GM12891 (cell line): ENCODE data around the gene RFPL3.

Experiments used
- DNase-seq: peaks from one replicate; pipeline ENCODE4 v3.0.0; 2011; ENCODE audit warnings: low spot score; ENCODE audit not compliant: insufficient read length
- FAIRE-seq: peaks from 2 replicates; lab custom pipeline; 2011; peaks lifted over from hg19 to GRCh38; lab: Jason Lieb, UNC
- PAX5 ChIP-seq: IDR thresholded peaks from 2 replicates; pipeline ENCODE4 v1.6.1; 2011; ENCODE audit warnings: low read length, moderate library complexity, mild to moderate bottlenecking; ENCODE audit not compliant: insufficient read depth, severe bottlenecking
- POLR2A ChIP-seq: IDR thresholded peaks from 2 replicates; pipeline ENCODE4 v1.6.1; 2011; ENCODE audit warnings: low read depth, low read length, control low read depth
- POLR2AphosphoS5 ChIP-seq: IDR thresholded peaks from 2 replicates; pipeline ENCODE4 v1.6.1; 2011; ENCODE audit warnings: low read depth, low read length, control low read depth
- POU2F2 ChIP-seq: IDR thresholded peaks from 2 replicates; pipeline ENCODE4 v1.6.1; 2011; ENCODE audit warnings: low read depth, mild to moderate bottlenecking, control low read depth, low read length, moderate library complexity
- SPI1 ChIP-seq: IDR thresholded peaks from 2 replicates; pipeline ENCODE4 v1.6.1; 2011; ENCODE audit warnings: low read depth, low read length, control low read depth
- TAF1 ChIP-seq: IDR thresholded peaks from 2 replicates; pipeline ENCODE4 v1.6.1; 2011; ENCODE audit warnings: low read depth, low read length, control low read depth

The RFPL3 gene

DNA sequence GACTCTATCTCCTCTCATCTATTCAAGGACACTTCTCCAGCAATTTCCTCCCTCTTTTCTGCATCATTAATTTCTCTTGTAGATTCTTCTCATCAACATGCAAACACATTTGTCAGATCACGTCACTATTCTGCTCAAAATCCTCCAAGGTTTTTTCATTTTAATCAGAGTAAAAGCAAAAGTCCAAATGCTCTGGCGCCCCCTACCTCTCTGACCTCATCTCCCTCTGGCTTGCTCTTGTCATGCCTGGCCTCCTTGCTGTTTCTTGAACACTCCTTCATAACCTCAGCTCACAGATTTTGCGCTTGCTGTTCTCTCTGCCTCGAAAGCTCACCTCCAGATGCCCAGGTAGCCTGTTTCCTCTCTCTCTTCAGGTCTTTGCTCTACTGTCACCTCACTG, 32.0 kb downstream of the RFPL3 start:
- FAIRE-seq = no peak
- TF ChIP-seq POLR2A = no peak
- TF ChIP-seq POU2F2 = no peak
- no peak for TF ChIP-seq TAF1
- no peak for TF ChIP-seq SPI1
- no peak for TF ChIP-seq PAX5
- no peak for TF ChIP-seq POLR2AphosphoS5
- DNase-seq = no peak

GRCh38 chr22:32395107-32395506, 37.4 kb downstream of the RFPL3 start:
- TF ChIP-seq POU2F2 = no peak
- no peak for TF ChIP-seq PAX5
- TF ChIP-seq SPI1 = no peak
- no peak for TF ChIP-seq POLR2A
- no peak for TF ChIP-seq TAF1
- no peak for TF ChIP-seq POLR2AphosphoS5
- DNase-seq = no peak
- FAIRE-seq = no peak

- FAIRE-seq (no peak), DNase-seq (no peak)
- TF ChIP-seq SPI1 = no peak
Measured at GRCh38 chr22:32396255-32396654, 38.6 kb downstream of the RFPL3 start.

GRCh38 chr22:32396746-32397145, 39.1 kb downstream of the RFPL3 start:
- FAIRE-seq (no peak), DNase-seq (no peak)
- TF ChIP-seq POLR2AphosphoS5 = no peak
- TF ChIP-seq POU2F2 = no peak
- no peak for TF ChIP-seq POLR2A
- TF ChIP-seq PAX5 = no peak
- TF ChIP-seq TAF1 = no peak
- TF ChIP-seq SPI1 = no peak

- TF ChIP-seq PAX5 = no peak
- no peak for DNase-seq
- FAIRE-seq = no peak
Measured at GRCh38 chr22:32401486-32401885, 43.8 kb downstream of the RFPL3 start.

GRCh38 chr22:32404021-32404420, 46.4 kb downstream of the RFPL3 start:
- TF ChIP-seq TAF1 (no peak), POLR2AphosphoS5 (0 out of 2 replicates have a peak, but pooled peaks have one; percentile 19)
- FAIRE-seq = no peak
- no peak for DNase-seq

DNA sequence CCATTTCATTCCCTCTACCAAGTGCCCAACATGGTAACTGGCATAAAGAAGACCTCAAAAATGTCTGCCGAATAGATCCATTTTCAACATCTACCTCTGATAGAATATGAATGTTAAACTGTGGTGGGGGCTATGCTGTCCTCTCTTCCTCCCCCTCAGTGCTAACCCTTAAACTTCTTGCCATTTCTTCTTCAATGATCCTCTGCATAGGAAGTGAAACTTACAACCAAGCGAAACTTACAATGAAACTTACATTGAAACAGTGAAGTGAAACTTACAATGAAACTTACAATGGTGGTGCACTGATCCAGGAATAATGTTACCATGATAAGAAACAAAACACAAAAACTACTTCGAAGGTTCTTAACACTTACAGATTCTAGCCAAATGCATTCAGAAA, 49.6 kb downstream of the RFPL3 start:
- TF ChIP-seq PAX5 = no peak
- TF ChIP-seq TAF1 = no peak
- peak; percentile 97 for TF ChIP-seq SPI1
- no peak for TF ChIP-seq POLR2A
- FAIRE-seq = peak; percentile 93
- DNase-seq = no peak

DNA sequence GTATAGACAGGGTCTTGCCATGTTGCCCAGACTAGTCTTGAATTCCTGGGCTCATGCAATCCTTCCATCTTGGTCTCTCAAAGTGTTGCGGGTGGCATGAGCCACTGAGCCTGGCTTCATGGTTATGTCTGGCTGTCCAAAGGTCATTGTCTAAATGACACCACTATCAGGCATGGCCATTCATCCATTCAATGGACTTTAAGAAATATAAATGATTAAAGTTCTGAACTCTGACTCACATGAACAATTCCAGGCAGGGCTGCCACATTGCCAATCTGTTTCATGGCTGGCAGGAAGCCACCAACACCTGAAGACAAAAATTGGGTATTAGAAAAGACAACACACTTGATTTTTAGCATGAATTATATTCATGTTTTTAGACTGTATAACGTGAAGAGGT, 50.3 kb downstream of the RFPL3 start:
- DNase-seq (no peak), FAIRE-seq (no peak)
- TF ChIP-seq POU2F2 (no peak), TAF1 (no peak), POLR2A (no peak), PAX5 (no peak), POLR2AphosphoS5 (no peak), SPI1 (no peak)

DNA sequence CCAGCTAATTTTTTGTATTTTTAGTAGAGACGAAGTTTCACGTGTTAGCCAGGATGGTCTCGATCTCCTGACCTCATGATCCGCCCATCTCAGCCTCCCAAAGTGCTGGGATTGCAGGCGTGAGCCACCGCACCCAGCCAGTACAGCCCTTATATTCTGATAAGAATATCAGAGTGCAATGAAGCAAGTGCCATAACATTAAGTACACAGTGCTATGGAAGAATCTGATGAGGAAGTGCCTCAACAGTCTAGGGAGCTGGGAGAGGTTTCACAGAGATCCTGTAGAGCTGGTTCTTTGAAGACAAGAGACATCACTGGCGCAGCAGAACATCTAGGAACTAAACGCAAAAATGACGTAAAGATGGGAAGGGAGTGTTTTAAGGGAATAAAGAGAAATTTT, 52.3 kb downstream of the RFPL3 start:
- DNase-seq (no peak), FAIRE-seq (peak; percentile 5)
- no peak for TF ChIP-seq SPI1
- no peak for TF ChIP-seq POU2F2
- no peak for TF ChIP-seq POLR2A
- TF ChIP-seq PAX5 = no peak
- no peak for TF ChIP-seq TAF1
- no peak for TF ChIP-seq POLR2AphosphoS5

DNA sequence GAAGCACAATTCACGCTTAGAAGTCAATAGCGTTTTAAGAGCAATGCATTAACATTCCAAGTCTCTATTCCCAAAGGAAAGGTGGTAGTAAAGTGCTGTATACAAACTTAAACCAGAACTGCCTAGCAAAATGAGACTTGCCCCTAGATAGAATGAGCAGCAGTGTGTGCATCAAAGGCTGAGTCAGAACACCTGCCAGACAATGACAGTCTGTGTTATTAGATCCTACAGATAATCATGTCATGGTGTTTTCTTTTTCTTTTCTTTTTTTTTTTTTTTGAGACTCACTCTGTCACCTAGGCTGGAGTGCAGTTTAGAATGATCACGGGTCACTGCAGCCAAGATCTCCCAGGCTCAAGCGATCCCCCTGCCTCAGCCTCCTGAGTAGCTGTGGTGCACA, 52.8 kb downstream of the RFPL3 start:
- TF ChIP-seq POLR2AphosphoS5 = no peak
- TF ChIP-seq TAF1 = no peak
- TF ChIP-seq SPI1 = no peak
- no peak for TF ChIP-seq POU2F2
- no peak for TF ChIP-seq POLR2A
- TF ChIP-seq PAX5 = no peak

More for the DNA sequence above, 52.8 kb downstream of the RFPL3 start:
- DNase-seq (no peak), FAIRE-seq (peak; percentile 33)
